Vagina (tissue), 2 donors: ENCODE measurements around the gene RAB40C. TPM values are rescaled to one million over a fixed set of nuclear protein-coding genes. Genes with fewer than 3 reads are reported as not detected.

Experiments used
- DNase-seq, 2 donors: peaks; one replicate each; pipeline ENCODE4 v3.0.0-alpha.2; 2017; ENCODE audit errors: extremely low spot score in 2 of 2
- H3K27ac ChIP-seq: fragments of 200-600 bp; sonication (generic); one replicate; pipeline ENCODE4 v1.5.1; 2019
- H3K27me3 ChIP-seq: fragments of 200-600 bp; sonication (generic); one replicate; pipeline ENCODE4 v1.5.1; 2019
- H3K36me3 ChIP-seq, 2 donors: fragments of 200-600 bp; sonication (generic); one replicate each; pipeline ENCODE4 v1.5.1; 2017 to 2019
- H3K4me1 ChIP-seq: fragments of 200-600 bp; sonication (generic); one replicate; pipeline ENCODE4 v1.5.1; 2019
- H3K4me3 ChIP-seq, 2 donors: fragments of 200-600 bp; sonication (generic); 1 replicate in 1 of 2; 2 replicates in 1 of 2; pipeline ENCODE4 v1.5.1; 2016 to 2019
- H3K9me3 ChIP-seq: fragments of 200-600 bp; sonication (generic); one replicate; pipeline ENCODE4 v1.5.1; 2019
- POLR2A ChIP-seq, 2 donors: fragments of 450-650 bp; IDR thresholded peaks; one replicate each; pipeline ENCODE4 v1.6.1; 2017; ENCODE audit warnings: antibody characterized with exemption in 2 of 2, mild to moderate bottlenecking in 2 of 2, moderate library complexity in 2 of 2
- POLR2AphosphoS5 ChIP-seq, 2 donors: sonication (generic); formaldehyde crosslinking; IDR thresholded peaks; one replicate each; pipeline ENCODE4 v1.9.0; 2017; ENCODE audit warnings: antibody characterized with exemption in 2 of 2, mild to moderate bottlenecking in 2 of 2, low read depth in 1 of 2; ENCODE audit not compliant: insufficient read depth in 1 of 2
- intact Hi-C: fragments of 100-400 bp; cut with DNase I; formaldehyde crosslinking; loops from one replicate; pipeline ENCODE4 v1.15.1; 2023
- total RNA-seq: library from RNA; depleted of rRNA; stranded (reverse); fragments of >200 nt; gene quantifications from one replicate; pipeline ENCODE4 v1.2.3, GENCODE V29; 2016
- TF ChIP-seq, protein P1 (sequence below), 3 experiments: fragments of 450-650 bp in 2 of 3; fragments of 200-600 bp in 1 of 3; sonication (generic) in 1 of 3; IDR thresholded peaks; one replicate each; pipeline ENCODE4 v1.5.1; 2017 to 2019; ENCODE audit warnings: antibody characterized with exemption in 3 of 3, mild to moderate bottlenecking in 2 of 3, moderate library complexity in 2 of 3

The RAB40C gene
- total RNA-seq, 1 donor from 2014 or later = 41.3 TPM

DNA sequence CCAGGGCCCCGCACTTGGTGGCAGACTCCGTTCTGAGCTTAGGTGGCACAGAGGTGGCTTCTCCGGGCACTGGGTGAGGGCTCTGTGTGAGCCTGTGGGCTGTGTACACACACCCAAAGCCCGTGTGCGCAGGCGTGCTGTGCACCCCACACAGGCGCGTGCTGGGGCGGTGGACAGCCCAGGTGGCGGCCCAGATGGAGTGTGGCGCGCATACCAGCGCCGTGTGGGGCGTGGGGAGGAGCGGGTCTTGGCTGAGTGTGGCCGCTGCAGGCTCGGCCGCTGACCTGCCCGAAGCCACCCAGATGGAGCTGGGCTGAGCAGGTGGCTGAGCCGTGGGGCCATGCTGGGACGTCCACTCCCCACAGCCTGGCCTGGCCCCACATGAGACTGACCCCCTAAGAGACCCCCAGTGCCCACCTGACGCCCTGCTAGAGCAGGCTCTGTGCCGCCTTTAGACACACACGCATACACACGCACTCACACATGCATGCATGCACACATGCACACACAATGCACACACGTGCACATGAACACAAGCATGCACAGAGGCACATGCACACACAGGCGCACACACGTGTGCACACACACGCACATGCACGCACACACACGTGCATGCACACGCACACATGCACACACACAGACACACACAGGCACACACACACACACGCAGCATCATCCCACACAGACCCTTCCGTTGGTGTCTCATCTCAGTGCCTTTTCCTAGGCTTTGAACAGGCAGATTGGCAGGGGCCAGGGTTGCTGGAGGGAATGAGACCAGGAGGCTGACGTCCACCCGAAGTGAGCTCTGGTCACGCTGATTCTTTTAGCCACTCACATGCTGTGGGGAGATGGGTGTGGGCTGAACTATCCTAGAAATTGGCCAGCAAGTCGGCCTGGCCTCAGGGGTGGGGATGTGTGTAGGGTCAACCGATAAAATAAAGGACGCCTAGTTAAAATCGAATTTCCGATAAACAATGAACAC lies 27.6 kb upstream of the RAB40C start:
- no peak overlapping the region for H3K27ac ChIP-seq
- no peak overlapping the region for H3K4me3 ChIP-seq
- H3K4me1 ChIP-seq = peaks cover 25% of the 10 kb centered on the region
- DNase-seq = no peak
- no peaks in the 10 kb centered on the region for H3K27me3 ChIP-seq
- no peak for TF ChIP-seq POLR2A (IDR thresholded peaks at IDR 0.05)
- TF ChIP-seq POLR2AphosphoS5 (IDR thresholded peaks at IDR 0.05; ENCODE audit: insufficient read depth in 1 of 2, low read depth in 1 of 2) = no peak
- TF ChIP-seq, protein P1, sequence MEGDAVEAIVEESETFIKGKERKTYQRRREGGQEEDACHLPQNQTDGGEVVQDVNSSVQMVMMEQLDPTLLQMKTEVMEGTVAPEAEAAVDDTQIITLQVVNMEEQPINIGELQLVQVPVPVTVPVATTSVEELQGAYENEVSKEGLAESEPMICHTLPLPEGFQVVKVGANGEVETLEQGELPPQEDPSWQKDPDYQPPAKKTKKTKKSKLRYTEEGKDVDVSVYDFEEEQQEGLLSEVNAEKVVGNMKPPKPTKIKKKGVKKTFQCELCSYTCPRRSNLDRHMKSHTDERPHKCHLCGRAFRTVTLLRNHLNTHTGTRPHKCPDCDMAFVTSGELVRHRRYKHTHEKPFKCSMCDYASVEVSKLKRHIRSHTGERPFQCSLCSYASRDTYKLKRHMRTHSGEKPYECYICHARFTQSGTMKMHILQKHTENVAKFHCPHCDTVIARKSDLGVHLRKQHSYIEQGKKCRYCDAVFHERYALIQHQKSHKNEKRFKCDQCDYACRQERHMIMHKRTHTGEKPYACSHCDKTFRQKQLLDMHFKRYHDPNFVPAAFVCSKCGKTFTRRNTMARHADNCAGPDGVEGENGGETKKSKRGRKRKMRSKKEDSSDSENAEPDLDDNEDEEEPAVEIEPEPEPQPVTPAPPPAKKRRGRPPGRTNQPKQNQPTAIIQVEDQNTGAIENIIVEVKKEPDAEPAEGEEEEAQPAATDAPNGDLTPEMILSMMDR (IDR thresholded peaks at IDR 0.05) = no peak
- H3K36me3 ChIP-seq = no peaks in the 10 kb centered on the region
- intact Hi-C loops = no loop called here
- H3K9me3 ChIP-seq = no peaks in the 10 kb centered on the region

DNA sequence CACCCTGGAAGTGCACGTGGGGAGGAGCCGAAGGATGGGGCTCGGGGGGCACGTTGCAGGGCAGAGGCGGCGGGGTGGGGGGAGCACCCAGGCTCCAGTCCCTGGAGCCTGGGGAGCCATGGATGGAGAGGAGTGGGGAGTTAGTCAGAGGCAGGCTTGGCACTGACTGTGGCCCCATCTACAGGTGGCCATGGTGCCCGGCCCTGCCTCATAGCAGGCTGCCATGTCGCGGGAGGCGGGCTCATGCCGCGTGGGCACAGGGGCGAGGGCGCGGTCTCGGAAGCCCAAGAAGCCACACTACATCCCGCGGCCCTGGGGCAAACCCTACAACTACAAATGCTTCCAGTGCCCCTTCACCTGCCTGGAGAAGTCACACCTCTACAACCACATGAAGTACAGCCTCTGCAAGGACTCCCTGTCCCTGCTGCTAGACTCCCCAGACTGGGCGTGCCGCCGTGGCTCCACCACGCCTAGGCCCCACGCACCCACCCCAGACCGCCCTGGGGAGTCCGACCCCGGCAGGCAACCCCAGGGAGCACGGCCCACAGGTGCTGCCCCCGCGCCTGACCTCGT lies 26.7 kb upstream of the RAB40C start:
- intact Hi-C loops = no loop called here
- Histone ChIP-seq H3K9me3 (no peaks in the 10 kb centered on the region), H3K36me3 (no peaks in the 10 kb centered on the region), H3K4me1 (peaks cover 34% of the 10 kb centered on the region), H3K27me3 (no peaks in the 10 kb centered on the region), H3K4me3 (no peak overlapping the region), H3K27ac (no peak overlapping the region)
- TF ChIP-seq POLR2AphosphoS5 (IDR thresholded peaks at IDR 0.05; ENCODE audit: insufficient read depth in 1 of 2, low read depth in 1 of 2) (no peak), POLR2A (IDR thresholded peaks at IDR 0.05) (no peak)
- TF ChIP-seq, protein P1 (IDR thresholded peaks at IDR 0.05) = no peak
- DNase-seq = no peak

DNA sequence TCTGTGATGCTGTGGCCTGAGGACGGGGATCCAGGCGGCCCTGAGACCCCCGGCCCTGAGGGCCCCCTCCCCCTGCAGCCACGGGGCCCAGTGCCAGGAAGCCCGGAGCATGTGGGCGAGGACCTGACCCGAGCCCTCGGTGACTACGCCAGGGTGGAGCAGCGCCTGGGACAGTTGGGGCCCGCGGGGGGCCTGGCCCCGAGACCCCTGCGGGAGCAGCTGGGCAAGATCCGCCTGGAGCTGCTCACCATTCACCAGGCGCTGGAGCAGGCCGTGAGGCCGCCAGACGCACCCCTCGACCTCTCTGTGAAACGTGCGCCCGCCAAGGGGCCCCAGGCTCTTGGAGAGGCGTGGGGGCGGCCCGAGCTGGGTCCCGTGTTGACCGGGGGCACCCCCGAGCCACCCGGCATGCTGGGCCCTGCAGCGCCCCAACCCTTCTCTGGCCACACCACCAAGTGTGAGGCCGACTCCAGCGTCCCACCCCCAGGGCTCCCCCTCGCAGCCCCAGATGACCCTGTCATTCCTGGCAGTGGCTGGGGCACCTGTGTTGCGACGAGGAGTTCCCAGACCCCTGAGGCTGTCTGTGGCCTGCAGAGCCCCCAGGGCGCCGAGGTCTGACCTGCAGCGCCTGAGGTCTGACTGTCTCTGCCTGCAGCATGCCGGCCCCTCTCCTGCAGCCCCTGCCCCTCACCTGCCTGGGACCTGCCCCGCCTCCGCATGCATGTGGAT lies 25.0 kb upstream of the RAB40C start:
- no peaks in the 10 kb centered on the region for H3K36me3 ChIP-seq
- no peak for DNase-seq
- H3K4me3 ChIP-seq = no peak overlapping the region
- intact Hi-C loops = no loop called here
- H3K27me3 ChIP-seq = no peaks in the 10 kb centered on the region
- H3K27ac ChIP-seq = no peak overlapping the region
- peaks cover 43% of the 10 kb centered on the region for H3K4me1 ChIP-seq
- TF ChIP-seq POLR2A (IDR thresholded peaks at IDR 0.05) (no peak), POLR2AphosphoS5 (IDR thresholded peaks at IDR 0.05; ENCODE audit: insufficient read depth in 1 of 2, low read depth in 1 of 2) (no peak)
- TF ChIP-seq, protein P1 (IDR thresholded peaks at IDR 0.05) = no peak
- no peaks in the 10 kb centered on the region for H3K9me3 ChIP-seq

DNA sequence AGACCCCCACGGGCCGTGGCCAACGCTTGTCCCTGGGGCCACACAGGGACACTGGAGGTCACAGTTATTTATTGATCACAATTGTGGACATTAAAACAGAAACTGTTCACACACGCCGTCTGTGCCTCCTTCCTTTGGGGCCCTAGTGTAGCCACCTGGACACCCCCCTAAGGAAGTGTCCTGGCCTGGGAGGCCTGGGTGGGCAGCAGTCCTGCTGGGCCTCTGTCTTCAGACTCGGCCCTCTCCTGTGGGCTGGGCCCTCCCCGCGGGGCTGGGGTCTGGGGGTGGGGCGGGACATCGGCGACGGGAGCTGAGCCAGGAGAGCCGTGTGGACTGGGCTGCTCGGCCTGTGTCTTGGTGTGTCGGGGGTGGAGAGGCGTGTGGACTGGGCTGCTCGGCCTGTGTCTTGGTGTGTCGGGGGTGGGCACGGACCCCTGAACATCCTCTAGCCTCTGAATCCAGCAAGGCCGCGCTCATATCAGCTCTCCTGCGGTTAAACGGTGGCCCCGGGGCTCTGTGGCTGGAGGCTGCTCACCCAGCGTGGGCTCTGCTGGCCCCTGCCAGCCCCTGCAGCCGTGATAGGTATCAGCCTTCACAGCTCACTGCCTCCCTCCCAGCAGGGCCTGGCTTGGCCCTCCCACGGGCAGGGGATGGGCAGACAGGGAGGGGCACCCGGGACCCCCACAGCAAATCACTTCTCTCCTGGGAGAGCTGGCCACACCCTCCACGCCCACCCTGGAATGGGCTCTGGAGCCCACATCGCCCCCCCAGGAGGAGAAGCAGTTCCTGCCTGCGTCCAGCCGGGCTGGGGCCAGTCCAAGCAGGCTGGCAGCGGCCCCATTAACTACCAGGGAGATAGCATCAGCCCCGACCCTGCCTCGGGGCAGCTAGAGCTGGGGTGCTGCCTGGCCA lies 24.2 kb upstream of the RAB40C start:
- Histone ChIP-seq H3K36me3 (no peaks in the 10 kb centered on the region), H3K4me3 (peak overlapping the region in 1 of 2 donors; percentile 38), H3K27me3 (no peaks in the 10 kb centered on the region), H3K9me3 (no peaks in the 10 kb centered on the region), H3K27ac (no peak overlapping the region), H3K4me1 (peaks cover 47% of the 10 kb centered on the region)
- intact Hi-C loops = no loop called here
- TF ChIP-seq POLR2A (IDR thresholded peaks at IDR 0.05) (no peak), POLR2AphosphoS5 (IDR thresholded peaks at IDR 0.05; ENCODE audit: insufficient read depth in 1 of 2, low read depth in 1 of 2) (no peak)
- TF ChIP-seq, protein P1 (IDR thresholded peaks at IDR 0.05) = no peak
- DNase-seq = no peak
